ENCODE measurements around the gene B4GALT5.
"Not testable (repeated sequence)": the region's sequence is repeated elsewhere in the genome, so short reads cannot be mapped to it uniquely, and the experiment has no call there.

Gene B4GALT5

DNA sequence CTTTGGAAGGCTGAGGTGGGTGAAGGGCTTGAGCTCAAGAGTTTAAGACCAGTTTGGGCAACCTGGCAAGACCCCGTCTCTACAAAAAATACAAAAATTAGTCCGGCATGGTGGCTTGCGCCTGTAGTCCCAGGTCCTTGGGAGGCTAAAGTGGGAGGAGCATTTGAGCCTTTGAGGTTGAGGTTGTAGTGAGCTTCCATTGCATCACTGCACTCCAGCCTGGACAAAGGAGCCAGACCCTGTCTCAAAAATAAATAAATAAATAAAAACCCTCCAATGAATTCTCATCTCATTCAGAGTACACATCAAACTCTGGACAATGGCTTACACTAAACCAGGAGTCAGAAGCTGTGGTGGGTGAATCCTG, 31.8 kb downstream of the B4GALT5 start:
- in situ Hi-C loops (cut with MboI; ENCODE audit: low sequenced_read_pairs), result no loop called here

DNA sequence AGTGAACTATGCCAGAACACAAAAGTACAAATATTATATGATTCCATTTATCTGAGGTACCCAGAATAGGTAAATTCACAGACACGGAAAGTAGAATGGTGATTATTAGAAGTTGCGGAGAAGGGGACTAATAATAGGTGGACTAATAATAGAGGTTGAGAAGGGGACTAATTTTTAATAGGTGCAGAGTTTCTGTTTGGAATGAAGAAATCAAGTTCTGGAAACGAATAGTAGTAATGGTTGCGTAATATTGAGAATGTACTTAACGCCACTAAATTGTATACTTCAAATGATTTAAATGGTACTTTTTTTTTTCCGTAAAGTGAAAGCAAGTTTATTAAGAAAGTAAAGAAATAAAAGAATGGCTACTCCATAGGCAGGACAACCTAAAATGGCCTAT, 33.2 kb downstream of the B4GALT5 start:
- in situ Hi-C loops (cut with MboI; ENCODE audit: low sequenced_read_pairs), result no loop called here

DNA sequence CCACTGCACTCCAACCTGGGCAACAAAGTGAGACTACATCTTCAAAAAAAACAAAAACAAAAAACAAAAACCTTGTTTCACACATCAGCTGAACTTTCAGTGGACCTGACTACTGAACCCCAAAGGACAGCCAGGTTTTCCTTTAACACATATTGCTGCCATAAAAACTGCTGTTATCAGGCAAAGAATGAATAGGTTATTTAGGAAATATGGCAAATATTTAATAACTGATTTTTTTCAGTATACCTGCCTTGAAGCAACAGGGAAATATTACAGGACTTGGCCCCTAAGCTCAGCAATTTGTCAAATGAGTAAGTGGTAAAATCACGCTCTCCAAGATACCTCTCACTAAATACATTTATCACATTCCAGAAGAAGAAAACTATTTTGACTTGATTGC, 34.0 kb downstream of the B4GALT5 start:
- in situ Hi-C loops (cut with MboI; ENCODE audit: low sequenced_read_pairs), result no loop called here

DNA sequence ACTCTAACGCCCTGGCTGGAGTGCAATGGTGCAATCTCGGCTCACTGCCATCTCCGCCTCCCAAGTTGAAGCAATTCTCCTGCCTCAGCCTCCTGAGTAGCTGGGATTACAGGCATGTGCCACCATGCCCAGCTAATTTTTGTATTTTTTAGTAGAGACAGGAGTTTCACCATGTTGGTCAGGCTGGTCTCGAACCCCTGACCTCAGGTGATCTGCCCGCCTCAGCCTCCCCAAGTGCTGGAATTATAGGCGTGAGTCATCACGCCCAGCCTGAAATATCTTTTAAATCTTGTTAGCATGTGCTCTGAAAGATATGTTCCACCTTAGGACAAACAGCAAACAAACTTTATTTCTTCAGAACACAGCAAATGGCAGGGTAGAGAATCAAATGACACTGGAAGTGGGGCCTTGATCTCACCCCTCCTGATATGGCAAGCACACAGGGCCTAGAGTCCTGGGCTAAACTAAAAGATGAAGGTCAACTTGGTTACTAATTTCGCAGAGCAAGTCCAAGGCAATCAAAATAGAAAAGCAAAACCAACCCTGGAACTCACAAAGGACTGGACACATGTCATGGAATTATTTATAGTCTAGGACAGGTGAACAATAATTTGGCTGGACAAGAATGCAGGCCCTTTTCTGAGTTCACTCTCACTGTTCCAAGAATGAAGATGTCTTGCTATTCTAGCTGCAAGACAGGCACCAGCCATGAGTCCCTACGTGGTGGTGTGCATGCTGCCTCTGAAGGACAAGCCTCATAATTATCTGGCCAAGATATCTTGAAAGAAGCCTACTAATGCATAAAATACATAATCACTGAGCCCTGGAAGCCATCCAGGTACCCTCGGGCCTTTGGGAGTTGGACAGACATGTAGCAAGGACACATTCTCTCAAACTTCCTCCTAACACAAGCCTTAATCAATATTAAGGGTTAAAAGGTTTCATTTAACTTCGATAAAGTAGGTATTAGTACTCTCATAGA, 35.6 kb downstream of the B4GALT5 start:
- in situ Hi-C loops (cut with MboI; ENCODE audit: low sequenced_read_pairs), result no loop called here

DNA sequence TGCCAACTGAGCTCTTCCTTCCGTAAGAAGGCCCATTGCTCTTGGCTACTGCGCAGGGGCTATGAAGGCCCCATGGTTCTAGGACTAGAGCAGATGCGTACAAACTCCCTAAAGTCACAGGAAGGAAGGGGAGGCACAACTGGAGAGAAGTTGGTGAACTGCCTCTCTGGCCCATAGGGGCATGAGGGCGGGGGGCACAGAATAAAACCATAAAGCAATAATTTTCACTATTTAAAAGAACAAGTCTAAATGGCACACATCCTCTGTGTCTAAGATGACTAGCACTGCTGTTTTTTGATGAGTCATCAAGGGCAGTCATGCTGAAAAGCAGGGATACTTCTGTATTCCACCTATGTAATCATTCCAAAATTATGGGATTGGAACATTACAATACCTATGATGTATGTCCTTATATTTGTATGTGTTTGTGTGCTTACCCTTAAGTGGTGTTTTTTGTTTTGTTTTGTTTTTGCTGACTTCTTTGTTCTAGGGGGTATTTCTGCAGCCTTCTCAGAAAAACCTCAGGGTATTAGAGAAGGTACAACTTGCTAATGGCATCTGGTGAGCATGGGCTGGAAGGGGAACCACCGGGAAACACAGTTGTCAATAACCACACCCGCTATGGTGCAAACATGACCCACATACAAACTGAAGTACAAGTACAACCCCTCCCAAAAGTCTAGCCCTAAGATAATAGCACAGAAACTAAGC, 36.9 kb downstream of the B4GALT5 start:
- in situ Hi-C loops (cut with MboI; ENCODE audit: low sequenced_read_pairs), result no loop called here

DNA sequence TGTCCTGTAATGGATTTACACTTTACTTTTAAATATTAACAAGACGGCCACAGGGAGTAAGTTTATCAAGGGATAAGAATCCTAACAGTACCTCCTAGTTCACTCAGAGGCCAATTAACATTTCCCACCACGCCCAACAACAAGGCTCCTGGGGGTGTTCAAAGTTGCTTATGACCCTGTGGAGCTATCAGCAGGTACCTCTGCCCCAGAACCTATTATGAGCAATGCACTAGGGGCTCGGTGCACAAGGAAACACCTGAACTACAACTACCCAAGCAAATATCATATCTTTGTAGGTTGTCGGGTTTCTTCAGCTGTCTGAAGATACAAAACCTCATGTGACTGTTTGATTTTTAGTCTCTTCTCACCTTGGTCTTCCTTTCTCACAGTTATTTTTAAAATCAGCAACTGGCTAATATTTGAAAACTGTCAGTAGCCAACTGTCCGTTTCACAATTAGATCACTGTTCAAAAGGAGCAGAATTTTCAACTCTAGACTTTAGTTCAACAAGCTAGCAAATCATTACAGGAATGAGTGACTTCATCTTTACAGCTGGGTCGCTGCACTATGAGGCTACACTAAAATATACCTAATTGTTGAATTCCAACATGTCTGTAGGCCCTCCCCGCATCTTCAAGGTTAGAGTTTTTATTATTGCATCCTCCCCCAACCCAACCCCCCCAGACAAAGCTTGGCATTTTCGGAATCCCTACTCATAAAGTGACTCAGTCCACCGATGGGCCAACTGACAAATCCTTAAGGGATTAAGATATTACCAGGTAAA, 38.1 kb downstream of the B4GALT5 start:
- in situ Hi-C loops (cut with MboI; ENCODE audit: low sequenced_read_pairs), result no loop called here

DNA sequence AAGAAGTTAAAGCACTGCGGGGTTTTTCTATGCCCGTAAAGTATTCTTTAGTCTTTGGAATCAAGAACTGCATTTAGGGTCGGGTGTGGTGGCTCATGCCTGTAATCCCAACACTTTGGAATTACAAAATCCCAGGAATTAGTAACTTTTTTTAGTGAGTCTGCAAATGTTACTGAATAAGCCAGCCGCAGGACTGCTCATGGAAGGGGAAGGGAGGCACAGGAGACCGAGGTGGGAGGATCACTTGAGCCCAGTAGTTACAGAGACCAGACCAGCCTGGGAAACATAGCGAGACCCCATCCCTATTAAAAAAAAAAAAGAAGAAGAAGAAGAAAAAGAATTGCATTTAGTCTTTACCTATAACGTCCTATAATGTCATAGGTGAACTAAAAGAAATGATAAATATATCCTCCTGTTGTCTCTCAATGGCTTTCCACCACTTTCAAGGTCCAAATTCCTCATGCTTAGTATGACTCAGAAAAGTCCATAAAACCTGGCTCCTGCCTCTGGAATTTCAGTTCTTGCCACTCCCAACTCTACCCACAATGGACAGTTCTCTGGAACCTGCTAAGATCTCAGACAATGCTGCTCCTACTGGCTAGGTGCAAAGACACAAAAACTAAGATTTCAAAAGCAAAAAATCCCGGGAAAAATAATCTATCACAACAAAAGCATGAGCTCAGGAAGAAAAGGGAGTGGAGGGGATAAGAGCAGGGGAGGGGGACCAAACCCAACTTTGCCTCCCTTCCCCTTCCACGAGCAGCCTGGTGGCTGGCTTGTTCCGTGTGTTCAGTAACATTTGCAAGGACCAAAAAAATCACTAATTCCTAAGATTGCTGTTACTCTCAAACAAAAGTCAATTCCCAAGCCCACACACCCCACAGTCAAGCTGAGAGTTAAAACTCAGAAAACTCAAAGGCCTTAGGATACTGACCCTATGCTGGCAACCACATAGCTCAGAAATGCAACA, 39.0 kb downstream of the B4GALT5 start:
- in situ Hi-C loops (cut with MboI; ENCODE audit: low sequenced_read_pairs), result no loop called here

DNA sequence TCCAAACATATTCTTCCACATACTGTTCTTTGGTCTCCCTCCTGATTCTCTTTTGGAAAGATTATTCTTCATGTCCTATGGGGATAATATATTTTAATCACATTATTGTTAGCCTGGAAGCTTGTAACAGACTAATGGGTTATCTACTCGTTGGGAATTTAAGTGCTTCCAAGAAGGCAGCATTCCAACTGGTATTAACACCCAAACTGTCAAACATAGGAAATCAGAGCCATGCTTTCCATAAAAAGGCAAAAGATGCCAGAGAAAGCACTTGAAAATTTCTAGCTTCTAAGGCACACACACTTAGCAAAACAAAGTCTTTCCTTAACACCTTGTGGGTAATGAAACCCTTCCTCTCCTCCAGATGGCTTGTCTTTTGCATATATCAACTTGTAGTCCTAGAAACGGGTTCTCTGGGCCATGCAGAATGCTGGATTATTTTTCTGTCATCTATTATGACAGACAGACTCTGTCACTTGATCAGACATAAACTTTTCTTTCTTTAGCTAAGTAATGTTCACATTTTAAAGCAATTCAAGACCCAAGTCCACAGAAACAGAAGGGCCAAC, 41.5 kb downstream of the B4GALT5 start:
- in situ Hi-C loops (cut with MboI; ENCODE audit: low sequenced_read_pairs), result no loop called here

DNA sequence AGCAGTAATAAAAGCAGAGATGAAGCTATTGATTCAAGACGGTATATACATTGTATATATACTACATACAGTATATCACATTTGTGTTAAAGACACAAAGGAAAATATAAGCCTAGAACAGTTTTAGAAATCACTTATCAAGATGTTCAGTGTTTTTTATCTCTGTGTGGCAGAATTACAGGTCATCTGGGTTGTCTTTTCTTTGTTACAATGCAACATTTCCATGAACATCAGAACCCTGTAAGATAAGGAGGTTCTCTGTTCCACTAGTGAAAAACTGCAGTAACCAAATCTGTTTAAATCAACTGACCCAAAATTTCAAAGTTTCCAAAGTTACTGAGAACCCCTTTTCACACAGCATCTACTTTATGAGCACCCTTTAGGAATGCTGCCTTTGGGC, 42.2 kb downstream of the B4GALT5 start:
- in situ Hi-C loops (cut with MboI; ENCODE audit: low sequenced_read_pairs), result no loop called here

DNA sequence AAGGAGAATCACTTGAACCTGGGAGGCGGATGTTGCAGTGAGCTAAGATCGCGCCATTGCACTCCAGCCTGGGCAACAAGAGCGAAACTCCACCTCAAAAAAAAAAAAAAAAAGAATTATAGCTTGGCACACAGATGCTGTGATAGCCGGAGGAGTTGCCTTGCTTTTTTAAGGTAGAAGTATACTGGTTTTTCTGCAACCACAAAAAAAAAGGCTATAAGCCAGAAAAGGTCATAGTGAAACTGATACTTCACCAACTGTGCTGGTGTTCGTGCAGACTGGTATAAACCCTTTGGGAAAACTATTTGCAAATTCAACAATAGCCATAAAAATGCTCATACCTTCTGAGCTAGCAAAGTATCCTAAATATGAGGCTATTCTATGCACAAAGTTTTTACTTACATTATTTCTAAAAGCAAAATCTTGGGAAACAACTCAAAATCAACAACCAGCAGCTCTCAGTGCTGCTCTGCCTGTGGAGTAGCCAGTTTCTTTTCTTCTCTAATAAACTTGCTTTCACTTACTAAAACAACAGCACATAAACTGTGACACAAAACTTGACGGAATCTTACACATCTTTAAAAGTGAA, 44.0 kb downstream of the B4GALT5 start:
- in situ Hi-C loops (cut with MboI; ENCODE audit: low sequenced_read_pairs), result no loop called here

DNA sequence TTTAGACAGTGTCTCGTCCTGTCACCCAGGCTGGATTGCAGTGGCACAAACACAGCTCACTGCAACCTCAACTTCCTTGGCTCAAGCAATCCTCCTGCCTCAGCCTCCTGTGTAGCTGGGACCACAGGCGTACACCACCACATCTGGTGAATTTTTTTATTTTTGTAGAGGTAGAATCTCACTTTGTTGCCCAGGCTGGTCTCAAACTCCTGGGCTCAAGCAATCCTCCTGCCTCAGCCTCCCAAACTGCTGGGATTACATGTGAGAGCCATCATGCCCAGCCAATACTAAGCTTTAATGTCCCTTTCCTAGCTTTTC, 44.8 kb downstream of the B4GALT5 start:
- in situ Hi-C loops (cut with MboI; ENCODE audit: low sequenced_read_pairs), result not testable (repeated sequence)

DNA sequence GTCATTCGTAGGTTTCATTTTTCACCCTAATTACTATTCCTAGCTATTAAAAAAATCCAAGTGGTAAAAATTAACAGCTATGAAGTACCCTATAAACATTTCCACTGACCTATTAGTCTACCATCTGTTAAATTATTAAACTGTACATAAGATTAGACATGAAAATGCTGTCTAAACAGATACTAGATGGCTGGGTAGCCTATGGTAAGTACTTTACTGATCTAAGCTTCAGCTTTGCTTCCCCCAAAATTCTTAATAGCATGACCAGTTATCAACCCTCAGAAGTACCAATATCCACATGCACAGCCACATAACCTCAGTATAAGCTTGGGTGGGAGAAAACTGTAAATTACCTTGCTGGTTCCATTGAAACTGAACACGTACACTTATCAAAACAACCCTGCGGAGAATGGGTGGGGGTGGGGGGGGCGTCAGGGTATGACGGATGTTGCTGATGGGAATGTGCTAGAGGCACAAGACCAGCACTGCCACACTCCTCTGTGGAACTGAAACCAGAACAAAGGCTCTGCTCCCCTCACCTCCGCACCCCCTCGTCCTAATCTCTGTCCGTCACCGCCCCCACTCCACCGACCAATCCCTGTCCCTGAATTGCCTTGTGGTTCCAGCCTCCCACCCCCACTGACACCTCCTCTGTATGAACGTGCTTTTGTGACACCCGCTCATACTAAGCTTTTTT, 45.3 kb downstream of the B4GALT5 start:
- in situ Hi-C loops (cut with MboI; ENCODE audit: low sequenced_read_pairs), result no loop called here

DNA sequence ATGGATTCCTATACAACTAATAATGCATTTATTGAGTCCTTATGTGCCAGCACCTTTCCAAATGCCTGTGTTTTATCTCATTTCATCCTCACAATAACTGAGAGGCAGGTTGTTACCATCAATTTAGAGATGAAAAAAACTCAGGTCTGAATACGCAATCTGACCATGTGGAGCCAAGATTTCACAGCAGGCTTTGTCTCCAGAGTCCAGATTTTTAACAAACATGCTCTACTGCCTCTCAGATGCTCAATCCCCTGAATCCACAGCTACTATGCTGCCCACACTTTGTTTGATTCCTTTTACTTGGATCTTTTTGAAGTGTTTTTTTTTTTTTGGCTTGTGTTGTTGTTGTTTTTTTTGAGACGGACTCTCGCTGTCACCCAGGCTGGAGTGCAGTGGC, 46.8 kb downstream of the B4GALT5 start:
- in situ Hi-C loops (cut with MboI; ENCODE audit: low sequenced_read_pairs), result no loop called here

DNA sequence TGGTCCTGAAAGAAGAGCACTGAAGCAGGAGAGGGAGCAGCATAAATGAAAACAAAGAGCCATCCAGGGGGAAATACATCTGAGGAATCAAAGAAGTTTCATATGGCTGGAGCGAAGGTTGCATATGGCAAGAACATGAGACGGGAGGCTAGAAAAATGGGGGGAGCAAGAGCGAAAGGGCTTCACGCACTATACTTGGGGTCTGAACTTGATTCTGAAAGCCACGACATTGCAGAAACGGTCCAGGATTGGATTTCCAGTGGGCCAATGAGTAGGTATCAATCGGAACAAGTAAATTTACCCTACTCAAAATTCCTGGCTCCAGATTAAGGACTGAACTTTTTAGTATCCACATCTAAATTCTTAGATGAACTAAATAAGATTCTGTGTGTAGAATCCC, 47.9 kb downstream of the B4GALT5 start:
- in situ Hi-C loops (cut with MboI; ENCODE audit: low sequenced_read_pairs), result no loop called here

DNA sequence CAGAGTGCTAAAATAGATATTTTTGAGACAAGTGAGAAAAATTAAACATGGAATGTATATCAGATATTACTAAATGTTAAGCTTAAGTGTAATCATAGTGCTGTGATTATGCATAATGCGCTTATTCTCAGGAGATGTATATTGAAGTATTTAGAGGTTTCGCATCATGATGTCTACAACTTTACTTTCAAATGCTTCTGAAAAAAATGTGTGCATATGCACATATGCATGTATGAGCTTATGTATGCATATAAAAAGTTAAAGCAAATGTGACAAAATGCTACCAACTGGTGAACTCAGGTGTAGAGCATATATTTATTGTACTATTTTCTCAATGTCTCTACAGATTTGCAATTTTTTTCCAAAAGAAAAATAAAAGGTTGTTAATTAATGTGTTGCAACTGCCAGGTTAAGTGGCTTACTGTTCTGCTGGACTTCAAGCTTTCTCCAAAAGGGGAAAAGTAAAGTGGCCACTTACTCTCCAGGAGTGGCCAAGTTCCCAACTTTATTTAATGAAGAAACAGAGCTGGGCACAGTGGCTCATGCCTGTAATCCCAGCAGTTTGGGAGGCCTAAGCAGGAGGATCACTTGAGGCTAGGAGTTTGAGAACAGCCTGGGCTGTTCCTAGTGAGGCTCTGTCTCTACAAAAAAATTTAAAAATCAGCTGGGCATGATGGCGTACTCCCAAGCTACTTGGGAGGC, 48.9 kb downstream of the B4GALT5 start:
- in situ Hi-C loops (cut with MboI; ENCODE audit: low sequenced_read_pairs), result no loop called here

DNA sequence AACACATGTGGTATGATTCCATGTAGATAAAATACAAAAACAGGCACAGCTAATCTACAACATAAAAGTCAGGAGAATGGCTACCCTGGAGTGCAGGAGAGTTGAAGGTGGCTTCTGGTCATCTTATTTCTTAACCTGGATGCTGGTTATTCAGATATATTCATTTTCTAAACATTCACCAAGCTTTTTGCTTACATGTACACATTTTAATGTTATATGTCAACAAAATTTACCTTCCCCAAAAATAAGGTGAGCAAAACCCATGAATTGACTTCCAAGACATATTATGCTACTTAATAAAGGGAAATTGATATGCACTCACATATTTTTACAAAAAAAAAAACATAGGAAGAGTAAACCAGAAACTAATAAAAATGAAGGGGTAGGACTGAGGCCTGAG, 50.6 kb downstream of the B4GALT5 start:
- in situ Hi-C loops (cut with MboI; ENCODE audit: low sequenced_read_pairs), result no loop called here

DNA sequence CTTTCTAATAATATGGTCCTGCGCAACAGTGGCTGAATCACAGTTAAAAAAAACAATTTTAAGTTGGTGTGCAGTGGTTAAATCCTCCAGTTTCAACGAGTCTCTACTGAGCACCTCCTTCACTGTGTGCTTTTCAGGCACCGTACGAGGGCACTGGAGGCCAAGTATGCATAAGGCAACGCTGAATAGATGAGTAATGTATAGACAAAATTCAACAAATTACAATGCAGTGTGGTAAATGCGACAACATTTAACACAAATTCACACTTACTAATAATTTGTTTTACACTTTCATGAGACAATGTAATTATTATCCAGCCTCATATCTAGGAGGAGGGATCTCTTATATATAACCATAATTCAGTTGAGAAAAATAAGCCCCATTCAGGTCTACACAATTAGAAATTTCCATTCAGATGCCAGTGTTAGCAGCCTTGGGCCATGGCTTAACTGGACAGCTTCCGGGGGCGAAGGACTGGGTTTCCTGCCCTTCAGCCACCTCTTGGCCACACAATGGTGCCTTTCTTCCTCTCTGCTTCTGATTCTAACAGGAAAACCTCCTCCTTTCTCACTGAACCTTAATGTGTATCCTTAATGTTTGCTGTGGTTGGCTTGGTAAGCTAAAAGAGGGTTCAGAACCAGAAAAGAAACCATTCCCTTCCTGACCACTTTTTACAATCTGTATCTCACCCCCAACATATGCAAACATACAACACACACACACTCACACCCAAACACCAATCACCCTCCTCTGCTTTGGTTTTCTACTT, 51.9 kb downstream of the B4GALT5 start:
- in situ Hi-C loops (cut with MboI; ENCODE audit: low sequenced_read_pairs), result no loop called here

DNA sequence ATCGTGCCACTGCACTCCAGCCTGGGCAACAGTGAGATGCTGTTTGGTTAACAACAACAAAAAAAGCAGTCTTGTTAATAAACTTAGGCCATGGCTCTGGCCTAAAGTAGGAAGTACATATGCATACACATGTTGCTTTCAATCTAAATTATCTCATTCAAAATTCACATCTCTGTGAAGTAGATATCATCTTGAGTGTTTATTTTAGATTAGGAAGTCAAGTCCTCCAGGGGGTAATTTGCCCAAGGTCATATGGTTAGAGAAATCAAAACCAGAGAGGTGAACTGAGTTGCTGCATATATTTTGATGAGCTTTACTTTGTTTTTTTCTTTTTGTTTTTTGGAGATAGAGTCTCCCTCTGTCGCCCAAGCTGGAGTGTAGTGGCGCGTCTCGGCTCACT, 52.8 kb downstream of the B4GALT5 start:
- in situ Hi-C loops (cut with MboI; ENCODE audit: low sequenced_read_pairs), result no loop called here

All from HL-60/S4 treated with retinoic acid at 250 ng/mL for 4 days and 3 days (cell line).